Activated T-cell treated with anti-CD3 and anti-CD28 coated beads for 48 hours (primary cell): ENCODE measurements around the gene ETV1.

Experiments used
- DNase-seq: peaks from one replicate; pipeline ENCODE4 v3.0.0-alpha.2; 2020; ENCODE audit warnings: low read depth

Gene ETV1

GRCh38 chr7:13989126-13989948, at the start of gene ETV1:
Gene ETV1, minus strand, starts transcription at chr7:13989666. Its CDS starts 614 bp downstream, at chr7:13989052.
- DNase-seq: no peak

- DNase-seq: no peak
Observed at GRCh38 chr7:14024406-14024805, 34.9 kb upstream of the ETV1 start.

GRCh38 chr7:14023838-14024237, 34.4 kb upstream of the ETV1 start:
- no peak for DNase-seq

- DNase-seq: no peak
Observed at GRCh38 chr7:14023342-14023741, 33.9 kb upstream of the ETV1 start.

- no peak for DNase-seq
Observed at GRCh38 chr7:14021069-14021468, 31.6 kb upstream of the ETV1 start.

- no peak for DNase-seq
Observed at GRCh38 chr7:14020339-14020900, 31.0 kb upstream of the ETV1 start.

- no peak for DNase-seq
Observed at GRCh38 chr7:14018751-14019150, 29.3 kb upstream of the ETV1 start.

- no peak for DNase-seq
Observed at GRCh38 chr7:14016950-14017349, 27.5 kb upstream of the ETV1 start.

GRCh38 chr7:14013898-14014297, 24.4 kb upstream of the ETV1 start:
- no peak for DNase-seq

- DNase-seq: no peak
Observed at GRCh38 chr7:14009453-14010418, 20.3 kb upstream of the ETV1 start.

- no peak for DNase-seq
Observed at GRCh38 chr7:14001139-14001538, 11.7 kb upstream of the ETV1 start.

- DNase-seq: no peak
Observed at GRCh38 chr7:14000247-14000646, 10.8 kb upstream of the ETV1 start.

- no peak for DNase-seq
Observed at GRCh38 chr7:13998866-13999265, 9.4 kb upstream of the ETV1 start.

GRCh38 chr7:13992596-13992964, 3.1 kb upstream of the ETV1 start:
- no peak for DNase-seq

GRCh38 chr7:13991791-13992595, 2.5 kb upstream of the ETV1 start:
- no peak for DNase-seq

GRCh38 chr7:13990984-13991790, 1.7 kb upstream of the ETV1 start:
- peak; percentile 44 for DNase-seq

- no peak for DNase-seq
Observed at GRCh38 chr7:13990319-13990983, 985 bp upstream of the ETV1 start.

- DNase-seq: no peak
Observed at GRCh38 chr7:13989949-13990305, 461 bp upstream of the ETV1 start.

- DNase-seq: no peak
Observed at GRCh38 chr7:13988731-13989125, 738 bp downstream of the ETV1 start.

GRCh38 chr7:13988065-13988464, 1.4 kb downstream of the ETV1 start:
- DNase-seq: no peak

- no peak for DNase-seq
Observed at GRCh38 chr7:13987395-13987794, 2.1 kb downstream of the ETV1 start.
